PC-9 (cell line): ENCODE data around the gene SNRNP70. TPM values are rescaled to one million over a fixed set of nuclear protein-coding genes. Genes with fewer than 3 reads are reported as not detected.
"Not testable (repeated sequence)": the region's sequence is repeated elsewhere in the genome, so short reads cannot be mapped to it uniquely, and the experiment has no call there.

ENCODE experiments used
- BruUV-seq: library from RNA; stranded (reverse); fragments of 400-500 nt; replicated peaks from 2 replicates; lab custom pipeline; 2021; lab: Mats Ljungman, UMichigan
- CTCF ChIA-PET: fragments of 300-600 bp; sonication (Branson Sonifier 250); formaldehyde crosslinking; loops from one replicate; lab custom pipeline; 2022; ENCODE audit warnings: antibody characterized with exemption; lab: Charles Lee
- POLR2A ChIA-PET: fragments of 300-600 bp; sonication (Branson Sonifier 250); formaldehyde crosslinking; loops from one replicate; lab custom pipeline; 2022; ENCODE audit warnings: antibody characterized with exemption; ENCODE audit not compliant: unreplicated experiment; lab: Charles Lee
- DNase-seq, 2 experiments: peaks; one replicate each; pipeline versions ENCODE4 v3.0.0 to v3.0.0-alpha.2; 2015 to 2022; ENCODE audit warnings: mixed read lengths in 1 of 2
- H2AFZ ChIP-seq: fragments of 200-600 bp; sonication (generic); 2 replicates; pipeline ENCODE4 v1.8.1; 2017; ENCODE audit warnings: antibody characterized with exemption
- H3F3A ChIP-seq: fragments of 200-600 bp; sonication (generic); 2 replicates; pipeline ENCODE4 v1.8.1; 2017; ENCODE audit warnings: antibody characterized with exemption, mild to moderate bottlenecking, low read depth; ENCODE audit not compliant: insufficient read depth
- H3K27ac ChIP-seq: fragments of 200-600 bp; sonication (generic); 2 replicates; pipeline ENCODE4 v1.6.1; 2016; ENCODE audit warnings: mixed run types
- H3K27me3 ChIP-seq: fragments of 200-600 bp; sonication (generic); 2 replicates; pipeline ENCODE4 v1.6.1; 2016; ENCODE audit warnings: low read depth, mixed run types; ENCODE audit not compliant: insufficient read depth
- H3K36me3 ChIP-seq: fragments of 200-600 bp; sonication (generic); 2 replicates; pipeline ENCODE4 v1.6.1; 2016; ENCODE audit warnings: low read depth, mixed run types
- H3K4me1 ChIP-seq: fragments of 200-600 bp; sonication (generic); replicated peaks from 2 replicates; pipeline ENCODE4 v1.6.1; 2016; ENCODE audit warnings: mixed run types; ENCODE audit not compliant: insufficient read depth
- H3K4me2 ChIP-seq: fragments of 200-600 bp; sonication (generic); 2 replicates; pipeline ENCODE4 v1.6.1; 2017; ENCODE audit warnings: mixed run types
- H3K4me3 ChIP-seq: fragments of 200-600 bp; sonication (generic); 2 replicates; pipeline ENCODE4 v1.6.1; 2016; ENCODE audit warnings: mixed run types
- H3K79me2 ChIP-seq: fragments of 200-600 bp; sonication (generic); 2 replicates; pipeline ENCODE4 v1.6.1; 2017; ENCODE audit warnings: low read depth, mixed run types
- H3K9me2 ChIP-seq: fragments of 200-600 bp; sonication (generic); 2 replicates; pipeline ENCODE4 v1.8.1; 2017; ENCODE audit warnings: mild to moderate bottlenecking; ENCODE audit not compliant: insufficient read depth
- H3K9me3 ChIP-seq: fragments of 200-600 bp; sonication (generic); 2 replicates; pipeline ENCODE4 v1.8.1; 2016; ENCODE audit warnings: low read depth; ENCODE audit not compliant: insufficient read depth
- H4K20me1 ChIP-seq: fragments of 200-600 bp; sonication (generic); 2 replicates; pipeline ENCODE4 v1.8.1; 2017; ENCODE audit not compliant: insufficient read depth
- EZH2 ChIP-seq: fragments of 200-600 bp; sonication (generic); IDR thresholded peaks from 2 replicates; pipeline ENCODE4 v1.8.0; 2017; ENCODE audit warnings: antibody characterized with exemption, low read depth
- intact Hi-C: fragments of 100-400 bp; cut with micrococcal nuclease; formaldehyde crosslinking; loops from one replicate; pipeline ENCODE4 v1.10.0; 2022; ENCODE audit not compliant: unreplicated experiment
- total RNA-seq: library from RNA; stranded (reverse); gene quantifications from 2 replicates; pipeline ENCODE4 v1.2.3, GENCODE V29; 2021

The SNRNP70 gene
- total RNA-seq, 1 experiment from 2014 or later, result 199 TPM

DNA sequence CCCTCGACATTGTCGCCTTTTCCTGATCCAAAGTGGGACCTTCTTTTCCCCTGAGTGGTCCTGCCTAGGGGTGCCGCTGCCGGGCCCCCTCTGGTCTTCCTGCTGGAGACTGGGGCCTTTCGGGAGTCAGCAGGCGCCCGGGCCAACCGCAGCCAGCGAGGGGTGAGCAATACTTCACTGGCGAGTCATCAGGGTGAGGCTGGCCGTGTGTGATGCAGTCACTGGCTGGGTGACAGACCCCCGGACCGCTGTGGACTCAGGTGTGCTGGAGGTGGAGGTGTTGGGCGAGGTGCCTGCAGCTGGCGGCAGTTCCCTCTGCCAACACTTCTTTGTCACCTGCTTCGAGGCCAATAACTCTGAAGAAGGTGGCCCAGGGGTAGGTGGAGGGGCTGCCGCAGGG is 43.1 kb upstream of the SNRNP70 start:
- Histone ChIP-seq H3K4me1 (peaks cover 30% of the 10 kb centered on the region), H3K27me3 (no peaks in the 10 kb centered on the region), H2AFZ (peak overlapping the region; percentile 26; the same call in 1 of the 2 replicates), H3K9me3 (no peaks in the 10 kb centered on the region), H3K79me2 (no peaks in the 10 kb centered on the region), H3K9me2 (no peaks in the 10 kb centered on the region), H3K4me3 (no peak overlapping the region), H3K4me2 (peak overlapping the region; percentile 58), H3K36me3 (no peaks in the 10 kb centered on the region), H3K27ac (no peak overlapping the region), H3F3A (peaks cover 11% of the 10 kb centered on the region; the same call in 1 of the 2 replicates), H4K20me1 (no peaks in the 10 kb centered on the region)
- TF ChIP-seq EZH2, result no peak
- CTCF ChIA-PET, result no interaction called here
- POLR2A ChIA-PET, result no interaction called here
- intact Hi-C loops, result no loop called here
- BruUV-seq, result no TSS peak
- peak; percentile 67 to 87 for DNase-seq

DNA sequence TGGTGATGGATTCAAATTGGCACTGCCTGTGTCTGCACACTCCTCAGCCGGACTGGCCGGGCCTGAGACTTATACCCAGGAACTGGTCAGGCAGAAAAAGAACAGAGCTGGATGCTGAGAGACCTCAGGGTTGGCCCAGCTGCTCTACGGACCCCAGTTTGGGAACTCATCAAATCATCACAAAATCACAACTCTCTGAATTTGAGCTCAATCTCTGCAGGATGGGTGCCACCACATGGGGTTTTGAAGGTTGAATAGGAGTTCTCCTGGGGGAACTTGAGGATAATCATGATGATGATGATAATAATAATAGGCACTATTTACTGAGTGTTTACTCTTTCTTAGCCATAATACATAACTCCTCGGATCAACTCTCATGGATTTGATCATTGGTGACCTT is 42.6 kb upstream of the SNRNP70 start:
- H3K27ac ChIP-seq, H3K4me3 ChIP-seq, DNase-seq, H3K9me3 ChIP-seq, H2AFZ ChIP-seq, POLR2A ChIA-PET, H3K79me2 ChIP-seq, H4K20me1 ChIP-seq, intact Hi-C loops, H3K36me3 ChIP-seq, H3K9me2 ChIP-seq, CTCF ChIA-PET, H3K27me3 ChIP-seq: not testable (repeated sequence)
- Histone ChIP-seq H3F3A (peaks cover 11% of the 10 kb centered on the region; the same call in 1 of the 2 replicates), H3K4me2 (peak overlapping the region; percentile 58), H3K4me1 (peaks cover 30% of the 10 kb centered on the region)
- TSS peak; percentile 43 for BruUV-seq

DNA sequence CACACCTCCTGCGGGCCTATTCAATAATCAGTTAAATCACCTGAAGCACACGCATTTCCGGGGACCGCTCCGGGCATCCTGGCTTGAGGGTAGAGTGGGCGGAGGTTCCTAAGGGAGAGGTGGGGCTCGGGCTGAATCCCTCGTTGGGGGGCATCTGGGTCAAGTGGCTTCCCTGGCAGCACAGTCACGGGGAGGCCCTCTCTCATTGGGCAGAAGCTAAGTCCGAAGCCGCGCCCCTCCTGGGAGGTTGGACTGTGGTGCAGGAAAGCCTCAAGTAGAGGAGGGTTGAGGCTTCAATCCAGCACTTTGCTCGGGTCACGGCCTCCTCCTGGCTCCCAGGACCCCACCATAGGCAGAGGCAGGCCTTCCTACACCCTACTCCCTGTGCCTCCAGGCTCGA is 41.7 kb upstream of the SNRNP70 start, which contains the start of gene CGB5:
CGB5 (plus strand) TSS at position 301 of the 400 bp plus-strand sequence. CDS start 362 bp downstream, outside the sequence.
- H3K79me2 ChIP-seq, intact Hi-C loops, POLR2A ChIA-PET, H4K20me1 ChIP-seq, CTCF ChIA-PET, H3K27me3 ChIP-seq, DNase-seq, H3K9me2 ChIP-seq, H3K4me2 ChIP-seq, H3K27ac ChIP-seq, H3F3A ChIP-seq, H3K4me3 ChIP-seq, H3K9me3 ChIP-seq, H3K36me3 ChIP-seq, H2AFZ ChIP-seq, BruUV-seq: not testable (repeated sequence)
- H3K4me1 ChIP-seq, result peaks cover 24% of the 10 kb centered on the region

DNA sequence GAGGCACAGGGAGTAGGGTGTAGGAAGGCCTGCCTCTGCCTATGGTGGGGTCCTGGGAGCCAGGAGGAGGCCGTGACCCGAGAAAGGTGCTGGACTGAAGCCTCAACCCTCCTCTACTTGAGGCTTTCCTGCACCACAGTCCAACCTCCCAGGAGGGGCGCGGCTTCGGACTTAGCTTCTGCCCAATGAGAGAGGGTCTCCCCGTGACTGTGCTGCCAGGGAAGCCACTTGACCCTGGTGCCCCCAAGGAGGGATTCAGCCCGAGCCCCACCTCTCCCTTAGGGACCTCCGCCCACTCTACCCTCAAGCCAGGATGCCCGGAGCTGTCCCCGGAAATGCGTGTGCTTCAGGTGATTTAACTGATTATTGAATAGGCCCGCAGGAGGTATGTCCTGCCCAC is 36.2 kb upstream of the SNRNP70 start, which contains the start of gene CGB8:
CGB8 (minus strand) TSS at position 101 of the 400 bp plus-strand sequence. CDS start 372 bp downstream, outside the sequence.
- DNase-seq, H3K9me2 ChIP-seq, intact Hi-C loops, POLR2A ChIA-PET, H3K27me3 ChIP-seq, H3K79me2 ChIP-seq, H3K4me2 ChIP-seq, H3K9me3 ChIP-seq, H3K36me3 ChIP-seq, H3K4me3 ChIP-seq, H2AFZ ChIP-seq, H3K27ac ChIP-seq, H3F3A ChIP-seq, H3K4me1 ChIP-seq, H4K20me1 ChIP-seq, BruUV-seq, CTCF ChIA-PET: not testable (repeated sequence)

DNA sequence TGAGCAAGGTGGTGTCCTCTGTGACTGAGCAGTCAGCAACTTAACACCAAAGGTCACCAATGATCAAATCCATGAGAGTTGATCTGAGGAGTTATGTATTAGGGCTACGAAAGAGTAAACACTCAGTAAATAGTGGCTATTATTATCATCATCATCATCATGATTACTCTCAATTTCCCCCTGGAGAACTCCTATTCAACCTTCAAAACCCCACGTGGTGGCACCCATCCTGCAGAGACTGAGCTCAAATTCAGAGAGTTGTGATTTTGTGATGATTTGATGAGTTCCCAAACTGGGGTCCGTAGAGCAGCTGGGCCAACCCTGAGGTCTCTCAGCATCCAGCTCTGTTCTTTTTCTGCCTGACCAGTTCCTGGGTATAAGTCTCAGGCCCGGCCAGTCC is 35.4 kb upstream of the SNRNP70 start:
- DNase-seq, intact Hi-C loops: not testable (repeated sequence)

DNA sequence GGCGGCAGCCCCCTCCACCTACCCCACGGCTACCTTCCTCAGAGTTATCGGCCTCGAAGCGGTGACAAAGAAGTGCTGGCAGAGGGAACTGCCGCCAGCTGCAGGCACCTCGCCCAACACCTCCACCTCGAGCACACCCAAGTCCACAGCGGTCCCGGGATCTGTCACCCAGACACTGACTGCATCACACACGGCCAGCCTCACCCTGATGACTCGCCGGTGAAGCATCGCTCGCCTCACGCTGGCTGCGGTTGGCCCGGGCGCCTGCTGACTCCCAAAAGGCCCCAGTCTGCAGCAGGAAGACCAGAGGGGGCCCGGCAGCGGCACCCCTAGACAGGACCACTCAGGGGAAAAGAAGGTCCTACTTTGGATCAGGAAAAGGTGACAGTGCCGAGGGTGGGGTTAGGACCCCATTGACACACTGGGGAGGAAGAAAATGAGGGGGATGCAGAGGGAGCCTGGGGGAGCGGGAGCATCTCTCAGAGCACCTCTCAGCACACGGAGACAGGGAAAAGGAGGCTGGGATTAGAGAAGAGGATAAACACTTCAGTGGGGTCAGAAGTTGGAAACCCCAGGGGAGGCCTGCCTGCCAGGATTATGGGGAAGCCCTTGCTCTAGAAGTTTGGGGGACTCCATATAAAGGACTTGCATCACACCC is 34.7 kb upstream of the SNRNP70 start:
- H3K9me2 ChIP-seq, H3K27me3 ChIP-seq, H3F3A ChIP-seq, H3K4me3 ChIP-seq, H3K36me3 ChIP-seq, H3K27ac ChIP-seq, intact Hi-C loops, H3K4me1 ChIP-seq, H3K79me2 ChIP-seq, POLR2A ChIA-PET, H2AFZ ChIP-seq, H3K9me3 ChIP-seq, CTCF ChIA-PET, H4K20me1 ChIP-seq: not testable (repeated sequence)
- DNase-seq, result peak; percentile 82
- TSS peak; percentile 50 for BruUV-seq
- peak overlapping the region; percentile 47 for H3K4me2 ChIP-seq

More for the DNA sequence above, 35.4 kb upstream of the SNRNP70 start:
- CTCF ChIA-PET, H3K4me1 ChIP-seq, H3K79me2 ChIP-seq, H3K9me3 ChIP-seq, H3K27ac ChIP-seq, H3F3A ChIP-seq, H3K4me3 ChIP-seq, H4K20me1 ChIP-seq, H2AFZ ChIP-seq, POLR2A ChIA-PET, H3K9me2 ChIP-seq, H3K27me3 ChIP-seq, H3K36me3 ChIP-seq, H3K4me2 ChIP-seq: not testable (repeated sequence)
- TSS peak; percentile 91 for BruUV-seq
